IPS-NIHi11 (cell line): Measurements from ENCODE around the gene TTC39C.

Experiments
- DNase-seq: peaks from one replicate; pipeline ENCODE4 v3.0.0; 2012; ENCODE audit warnings: mixed read lengths, low spot score

Gene TTC39C

GRCh38 chr18:23992089-23992940, 22.2 kb upstream of the TTC39C start:
- DNase-seq = no peak

GRCh38 chr18:23992941-23993280, 21.6 kb upstream of the TTC39C start:
- DNase-seq = no peak

- DNase-seq = no peak
Observed at GRCh38 chr18:23994361-23994902, 20.1 kb upstream of the TTC39C start.

- DNase-seq = no peak
Observed at GRCh38 chr18:23995180-23995579, 19.4 kb upstream of the TTC39C start.

GRCh38 chr18:23998018-23998417, 16.5 kb upstream of the TTC39C start:
- no peak for DNase-seq

GRCh38 chr18:23998820-23999219, 15.7 kb upstream of the TTC39C start:
- DNase-seq = peak; percentile 35

GRCh38 chr18:24000613-24001490, 13.7 kb upstream of the TTC39C start:
- DNase-seq = no peak

- DNase-seq = no peak
Observed at GRCh38 chr18:24002479-24002878, 12.1 kb upstream of the TTC39C start.

GRCh38 chr18:24003288-24003687, 11.3 kb upstream of the TTC39C start:
- no peak for DNase-seq

- no peak for DNase-seq
Observed at GRCh38 chr18:24003903-24004640, 10.5 kb upstream of the TTC39C start.

GRCh38 chr18:24006712-24007313, 7.7 kb upstream of the TTC39C start:
- DNase-seq = no peak

- DNase-seq = no peak
Observed at GRCh38 chr18:24009246-24009645, 5.3 kb upstream of the TTC39C start.

- no peak for DNase-seq
Observed at GRCh38 chr18:24009651-24010333, 4.8 kb upstream of the TTC39C start.

- DNase-seq = no peak
Observed at GRCh38 chr18:24010673-24011072, 3.9 kb upstream of the TTC39C start.

GRCh38 chr18:24011123-24011917, 3.2 kb upstream of the TTC39C start:
- no peak for DNase-seq

- no peak for DNase-seq
Observed at GRCh38 chr18:24013051-24013450, 1.5 kb upstream of the TTC39C start.

- peak; percentile 64 for DNase-seq
Observed at GRCh38 chr18:24014986-24015638, 558 bp downstream of the TTC39C start.

GRCh38 chr18:24015639-24016631, 1.4 kb downstream of the TTC39C start:
- no peak for DNase-seq

- no peak for DNase-seq
Observed at GRCh38 chr18:24016643-24017042, 2.1 kb downstream of the TTC39C start.
